HG03108 (cell line): ENCODE measurements around the gene SHB.
"Not testable (repeated sequence)": the region's sequence is repeated elsewhere in the genome, so short reads cannot be mapped to it uniquely, and the experiment has no call there.

Source experiments
- ATAC-seq: cut with Tn5 transposase; IDR thresholded peaks from one replicate; pipeline ENCODE4 v1.9.1; 2021; ENCODE audit warnings: moderate library complexity; ENCODE audit not compliant: unreplicated experiment

Gene SHB

GRCh38 chr9:37909836-37910235 is 159.2 kb downstream of the SHB start:
- not testable (repeated sequence) for ATAC-seq

DNA sequence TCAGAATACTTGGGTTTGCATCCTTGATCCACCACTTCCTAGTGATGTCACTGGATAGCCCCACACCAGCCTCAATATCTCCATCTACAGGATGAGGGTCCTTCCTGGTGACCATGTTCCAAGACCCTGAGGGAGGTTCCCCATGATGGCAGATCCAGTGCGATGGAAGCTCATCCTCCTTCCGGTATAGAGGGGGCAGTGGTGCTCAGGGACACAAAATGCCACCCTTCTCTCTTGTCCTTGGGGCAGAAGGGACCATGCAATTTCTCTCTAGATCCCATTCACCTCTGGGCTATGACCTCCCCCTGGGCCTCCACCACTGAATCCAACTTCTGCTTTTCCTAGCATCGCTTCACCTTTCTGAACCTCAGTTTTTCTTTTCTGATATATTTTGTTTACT is 159.7 kb downstream of the SHB start:
- ATAC-seq, result no peak

- no peak for ATAC-seq
Measured at GRCh38 chr9:37908698-37909186, 160.3 kb downstream of the SHB start.

DNA sequence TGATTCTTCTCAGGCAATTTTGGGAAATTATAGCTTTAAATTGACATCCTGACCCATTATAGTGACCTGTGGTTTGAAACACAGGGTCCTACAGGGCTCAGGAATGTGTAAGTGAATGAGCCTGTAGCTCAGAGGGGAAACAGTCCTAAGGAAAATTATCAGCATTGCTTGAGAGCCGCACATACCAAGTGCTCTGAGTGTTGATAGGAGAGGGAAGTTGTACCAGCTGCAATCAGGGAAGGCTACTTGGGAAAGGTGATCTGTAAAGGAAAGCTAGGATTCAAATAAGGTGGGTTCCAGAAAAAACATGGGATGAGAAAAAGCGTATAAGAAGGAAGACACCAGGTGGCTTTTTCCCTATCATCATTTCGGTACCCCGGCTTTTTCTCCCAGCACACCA is 160.7 kb downstream of the SHB start:
- ATAC-seq, result no peak

DNA sequence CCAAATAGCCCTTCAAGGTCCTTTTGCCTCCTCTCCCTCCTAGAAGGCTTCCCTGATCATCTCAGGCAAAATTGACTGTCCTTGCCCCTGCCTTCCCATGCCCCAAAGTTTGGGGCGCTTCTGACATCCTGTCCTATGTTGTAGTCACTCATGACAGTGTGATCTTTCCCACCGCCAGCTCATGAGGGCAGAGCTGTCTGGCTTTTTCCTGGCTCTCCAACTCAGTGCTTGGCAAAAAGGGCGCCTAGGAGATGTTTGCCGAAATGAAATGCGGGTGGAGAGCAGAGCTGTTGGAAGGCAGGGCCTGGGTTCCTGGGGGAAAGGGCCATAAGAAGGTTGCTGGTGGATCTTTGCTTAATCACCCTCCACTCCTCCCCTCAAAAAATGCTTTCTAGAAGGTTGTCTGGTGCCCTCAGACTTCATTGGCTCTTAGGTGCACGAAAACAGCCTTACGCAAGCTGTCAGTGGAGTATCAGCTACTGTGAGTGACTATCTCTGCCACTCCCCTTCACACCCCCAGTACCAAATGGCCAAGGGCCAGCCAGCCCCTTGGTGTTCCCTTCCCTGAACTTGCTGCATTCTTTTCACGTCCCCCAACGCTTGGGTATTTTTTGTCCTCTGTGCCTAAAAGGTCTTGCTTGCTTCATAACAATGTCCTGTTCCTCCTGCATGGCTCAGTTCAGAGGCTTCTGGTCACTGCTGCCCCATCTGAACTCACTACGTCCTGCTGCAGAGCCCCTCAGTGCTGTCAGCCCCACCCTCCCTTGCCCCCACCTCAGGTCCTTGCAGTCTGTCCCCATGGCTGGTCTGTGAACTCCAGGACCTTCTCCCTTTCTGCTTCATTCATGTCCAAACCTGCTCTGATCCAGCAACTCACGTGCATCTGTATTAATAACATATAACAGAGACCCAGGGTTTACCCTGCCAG is 162.5 kb downstream of the SHB start:
- no peak for ATAC-seq

DNA sequence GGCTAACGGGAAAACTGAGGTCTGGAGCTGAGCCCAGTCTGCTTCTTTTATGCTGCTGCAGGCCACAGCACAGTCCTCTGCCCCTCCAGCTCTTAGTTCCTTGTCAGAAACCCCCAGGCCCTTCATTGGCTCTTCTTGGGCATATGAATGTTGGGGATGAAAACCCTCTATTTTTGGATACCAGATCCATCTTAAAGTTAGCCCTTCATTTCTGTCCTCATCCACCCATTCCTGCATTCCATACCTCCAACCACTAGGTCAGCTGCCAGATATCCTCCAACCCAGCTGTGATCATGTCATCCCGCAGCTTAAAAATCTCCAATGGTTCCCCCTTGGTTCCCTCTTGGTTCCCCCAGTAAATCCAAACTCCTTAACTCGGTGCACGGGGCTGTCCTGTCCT is 163.3 kb downstream of the SHB start:
- ATAC-seq, result no peak

GRCh38 chr9:37905131-37905505 is 163.9 kb downstream of the SHB start:
- no peak for ATAC-seq

DNA sequence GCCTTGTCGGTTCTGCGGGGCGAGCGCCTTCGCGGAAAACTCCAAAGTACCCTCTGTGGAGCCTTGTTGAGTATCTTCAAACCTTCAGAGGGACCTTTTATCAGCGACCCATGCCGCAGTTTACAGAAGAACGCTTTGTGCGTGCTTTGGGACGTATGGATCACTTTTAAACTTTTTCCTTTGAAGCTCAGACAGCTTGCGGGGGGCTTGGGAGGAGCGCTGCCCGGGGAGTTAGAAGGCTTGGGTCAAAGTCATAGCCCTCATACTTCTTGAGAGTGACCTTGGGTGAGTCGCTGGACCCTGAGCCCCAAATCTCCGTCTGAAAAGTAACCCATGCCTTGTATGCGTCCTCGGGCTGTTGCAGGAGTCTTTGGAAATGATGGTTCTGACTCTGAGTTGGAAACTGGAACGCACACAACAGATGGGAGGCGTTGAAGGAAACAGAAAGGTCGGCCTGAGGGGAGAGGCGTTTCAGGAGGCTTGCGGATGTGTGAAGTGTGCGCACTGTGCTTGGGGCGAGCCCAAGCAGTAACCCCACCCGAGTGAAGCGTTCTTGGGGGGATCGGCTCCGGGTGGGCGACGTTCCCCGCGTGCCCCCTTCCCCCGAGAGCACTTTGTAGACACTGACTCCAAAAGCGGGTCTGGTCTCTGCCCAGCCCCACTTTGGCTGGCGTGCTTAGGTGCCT is 164.4 kb downstream of the SHB start:
- ATAC-seq, result no peak

DNA sequence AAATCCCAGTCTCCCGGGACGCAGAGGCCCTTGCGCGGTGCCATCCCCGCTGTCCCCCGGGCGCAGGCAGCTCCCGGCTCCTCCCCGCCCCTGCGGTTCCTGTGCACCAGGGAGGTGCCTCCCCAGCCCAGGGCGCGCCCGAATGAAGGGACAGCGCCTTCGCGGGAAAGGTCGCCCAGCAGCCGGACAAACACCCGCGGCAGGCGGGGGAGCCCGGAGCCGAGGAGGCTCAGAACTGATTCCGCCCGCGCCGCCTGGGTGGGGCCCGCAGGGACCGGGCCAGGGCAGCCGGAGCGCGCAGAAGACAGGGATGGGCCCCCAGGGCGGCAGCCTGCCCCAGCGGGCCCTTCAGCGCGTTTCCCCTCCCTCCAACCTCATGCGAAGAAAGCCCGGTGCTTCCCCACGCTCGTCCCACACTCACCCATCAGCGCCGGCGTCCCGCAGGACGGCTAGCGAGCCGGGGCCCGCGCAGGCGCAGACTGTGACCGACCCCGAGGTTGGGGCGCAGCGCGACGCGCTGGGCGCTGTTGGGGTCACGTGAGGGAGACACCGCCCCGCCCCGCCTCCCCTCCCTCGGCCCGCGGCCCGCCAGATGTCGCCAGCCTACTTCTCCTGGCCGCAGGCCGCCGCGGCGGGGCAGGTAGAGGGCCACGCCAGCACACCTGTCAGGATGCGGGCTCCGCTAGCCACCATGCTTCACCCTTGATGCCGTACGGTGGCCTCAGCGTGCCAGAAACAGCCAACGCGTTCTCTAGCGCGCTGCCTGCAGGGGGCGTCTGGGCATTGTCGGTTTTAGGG is 165.2 kb downstream of the SHB start, which contains the start of gene SLC25A51:
Gene SLC25A51 (minus strand): TSS at position 481 of the 798 bp plus-strand sequence. CDS start 15,577 bp downstream, outside the sequence.
- ATAC-seq, result peak; percentile 85

DNA sequence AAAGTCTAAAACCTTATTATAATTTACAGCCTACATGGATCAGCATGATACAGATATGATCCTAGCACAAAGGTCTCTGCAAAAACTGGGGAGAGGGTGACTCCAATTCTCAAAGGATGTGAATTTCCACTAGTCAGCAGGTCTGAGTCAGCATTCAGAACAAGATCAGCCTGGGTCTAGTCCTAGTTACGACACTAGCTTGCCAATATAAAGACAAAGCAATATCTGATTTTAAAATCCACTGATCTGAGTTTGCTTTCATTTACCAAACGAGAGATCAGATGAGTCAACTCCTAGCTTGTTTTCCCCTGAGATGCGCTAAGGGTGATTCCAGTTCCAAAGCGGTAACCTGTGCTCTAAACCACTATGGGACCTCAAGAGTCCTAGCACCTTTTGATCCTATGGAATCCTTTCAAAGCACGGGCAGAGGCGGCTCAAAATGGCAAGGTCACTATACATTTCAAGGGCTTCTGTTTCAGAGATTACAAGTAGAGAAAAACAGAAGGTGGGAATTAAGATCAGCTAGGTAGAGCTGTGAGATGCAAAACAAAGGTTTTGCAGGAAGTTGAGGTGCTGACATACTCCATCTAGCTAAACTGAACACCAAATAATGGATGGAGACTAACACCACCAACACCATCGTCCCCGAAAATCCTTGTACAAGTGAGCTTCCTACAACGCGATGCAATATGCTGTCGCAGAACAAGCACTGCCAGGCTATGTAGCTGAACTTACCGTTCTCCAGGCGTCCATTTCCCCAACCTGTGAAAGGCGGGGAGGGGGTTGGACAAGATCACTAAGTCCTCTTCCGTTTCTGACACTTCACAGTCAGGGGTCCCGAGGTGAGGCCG is 166.0 kb downstream of the SHB start:
- ATAC-seq, result no peak

DNA sequence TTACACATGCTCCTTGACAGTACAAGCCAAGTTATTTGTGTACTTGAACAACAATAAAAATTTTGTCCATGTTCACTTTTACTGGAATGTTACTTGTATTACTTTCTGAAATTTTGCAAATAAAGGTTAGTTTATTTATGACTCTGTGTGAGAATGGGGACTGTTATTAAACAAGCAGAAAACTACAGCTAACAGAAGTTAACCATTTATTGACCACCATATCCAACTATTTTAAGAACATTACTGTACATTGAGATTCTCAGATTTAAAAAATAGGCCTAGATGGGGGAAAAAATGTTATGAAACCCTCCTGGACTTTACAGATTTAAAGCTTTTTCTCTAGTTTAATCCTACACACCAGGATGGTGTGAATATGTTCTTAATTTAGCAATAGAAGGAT is 166.9 kb downstream of the SHB start:
- ATAC-seq, result no peak

- no peak for ATAC-seq
Measured at GRCh38 chr9:37899041-37899440, 170.0 kb downstream of the SHB start.

- ATAC-seq, result no peak
Measured at GRCh38 chr9:37897665-37898064, 171.4 kb downstream of the SHB start.

- no peak for ATAC-seq
Measured at GRCh38 chr9:37892063-37892462, 177.0 kb downstream of the SHB start.

- not testable (repeated sequence) for ATAC-seq
Measured at GRCh38 chr9:37891042-37891441, 178.0 kb downstream of the SHB start.

- ATAC-seq, result no peak
Measured at GRCh38 chr9:37889536-37889935, 179.5 kb downstream of the SHB start.

- not testable (repeated sequence) for ATAC-seq
Measured at GRCh38 chr9:37887977-37888583, 180.9 kb downstream of the SHB start.

- ATAC-seq, result no peak
Measured at GRCh38 chr9:37880916-37881479, 188.0 kb downstream of the SHB start.

GRCh38 chr9:37876376-37876775 is 192.7 kb downstream of the SHB start:
- no peak for ATAC-seq
